GM12878 (cell line): ENCODE data around the gene FBXL19. TPM values are rescaled to one million over a fixed set of nuclear protein-coding genes. Genes with fewer than 3 reads are reported as not detected.

ENCODE experiments used
- ATAC-seq: fragments of 200-7000 bp; cut with Tn5 transposase; 3 replicates; pipeline ENCODE4 v1.9.1; 2020; ENCODE audit warnings: mild to moderate bottlenecking, moderate library complexity
- BruUV-seq: library from RNA; stranded (reverse); fragments of 400-500 nt; replicated peaks from 2 replicates; lab custom pipeline; 2021; lab: Mats Ljungman, UMichigan
- CTCF ChIA-PET: fragments of 300-600 bp; sonication (Branson Sonifier 250); formaldehyde crosslinking; extraction: SDS; loops from one replicate; lab custom pipeline; 2021; ENCODE audit warnings: inconsistent platforms; lab: Yijun Ruan, JAX
- POLR2A ChIA-PET: fragments of 350-600 bp; formaldehyde crosslinking; extraction: SDS; loops from one replicate; lab custom pipeline; 2021; ENCODE audit warnings: inconsistent platforms; lab: Charles Lee
- RAD21 ChIA-PET: fragments of 300-600 bp; sonication (Branson Sonifier 250); formaldehyde crosslinking; loops from one replicate; lab custom pipeline; 2023; ENCODE audit warnings: antibody characterized with exemption; ENCODE audit not compliant: unreplicated experiment; lab: Charles Lee
- SMC1A ChIA-PET: fragments of 300-600 bp; sonication (Branson Sonifier 250); formaldehyde crosslinking; loops from one replicate; lab custom pipeline; 2023; ENCODE audit not compliant: unreplicated experiment, uncharacterized antibody; lab: Charles Lee
- DNase-seq: peaks from one replicate; pipeline ENCODE4 v3.0.0-alpha.2; 2011; ENCODE audit warnings: low read depth, low spot score
- FAIRE-seq: peaks from 3 replicates; lab custom pipeline; 2011; peaks lifted over from hg19 to GRCh38; lab: Jason Lieb, UNC
- H2AFZ ChIP-seq: 2 replicates; pipeline ENCODE4 v1.6.0; 2011; ENCODE audit warnings: low read depth, low read length, control low read depth; ENCODE audit not compliant: control insufficient read depth
- H3K27ac ChIP-seq: 2 replicates; pipeline ENCODE4 v1.5.1; 2011; ENCODE audit warnings: control low read depth; ENCODE audit not compliant: control insufficient read depth, insufficient read depth
- H3K27me3 ChIP-seq, 2 experiments: replicated peaks in 1 of 2; 2 replicates each; pipeline versions ENCODE4 v1.6.0 to v1.6.1; 2011; ENCODE audit warnings: low read length in 1 of 2; ENCODE audit not compliant: control insufficient read depth in 2 of 2, insufficient read depth in 2 of 2
- H3K36me3 ChIP-seq, 2 experiments: 2 replicates each; pipeline ENCODE4 v1.5.1; 2011; ENCODE audit warnings: low read length in 1 of 2; ENCODE audit not compliant: control insufficient read depth in 2 of 2, insufficient read depth in 2 of 2
- H3K4me1 ChIP-seq: 2 replicates; pipeline ENCODE4 v1.6.1; 2011; ENCODE audit warnings: mild to moderate bottlenecking, low read length, moderate library complexity, mixed read lengths; ENCODE audit not compliant: control insufficient read depth, insufficient read depth
- H3K4me2 ChIP-seq: 2 replicates; pipeline ENCODE4 v1.6.0; 2011; ENCODE audit warnings: control low read depth; ENCODE audit not compliant: control insufficient read depth, insufficient read depth
- H3K4me3 ChIP-seq: fragments of 200-600 bp; sonication (generic); 2 replicates; pipeline ENCODE4 v1.5.1; 2016
- H3K79me2 ChIP-seq: 2 replicates; pipeline ENCODE4 v1.6.0; 2011; ENCODE audit warnings: low read length; ENCODE audit not compliant: control insufficient read depth, insufficient read depth
- H3K9ac ChIP-seq: 2 replicates; pipeline ENCODE4 v1.8.0; 2011; ENCODE audit warnings: low read length, control low read depth, mixed read lengths; ENCODE audit not compliant: control insufficient read depth, insufficient read depth
- H3K9me3 ChIP-seq: replicated peaks from 3 replicates; pipeline ENCODE4 v1.5.1; 2011; ENCODE audit warnings: mild to moderate bottlenecking, low read length; ENCODE audit not compliant: control insufficient read depth, insufficient read depth
- H4K20me1 ChIP-seq: 2 replicates; pipeline ENCODE4 v1.6.0; 2011; ENCODE audit not compliant: control insufficient read depth, insufficient read depth
- CREM ChIP-seq: IDR thresholded peaks from 2 replicates; pipeline ENCODE4 v1.6.1; 2014; ENCODE audit warnings: antibody characterized with exemption, low read depth
- HCFC1 ChIP-seq: fragments of 150-350 bp; IDR thresholded peaks from 2 replicates; pipeline ENCODE4 v1.6.1; 2014; ENCODE audit warnings: low read length
- MAX ChIP-seq: IDR thresholded peaks from 2 replicates; pipeline ENCODE4 v1.6.1; 2012; ENCODE audit warnings: low read depth, low read length, improper control_type of control experiment
- NFYA ChIP-seq: IDR thresholded peaks from 2 replicates; pipeline ENCODE4 v1.6.1; 2011; ENCODE audit warnings: low read depth, mild to moderate bottlenecking, low read length, improper control_type of control experiment, borderline replicate concordance
- NKRF ChIP-seq: fragments of 450-650 bp; conservative IDR thresholded peaks from 2 replicates; pipeline ENCODE4 v1.6.1; 2017; ENCODE audit warnings: mild to moderate bottlenecking, moderate library complexity
- PML ChIP-seq: IDR thresholded peaks from 2 replicates; pipeline ENCODE4 v1.6.1; 2012; ENCODE audit warnings: low read length, inconsistent platforms
- RAD51 ChIP-seq: fragments of 450-650 bp; IDR thresholded peaks from 2 replicates; pipeline ENCODE4 v1.6.1; 2016; ENCODE audit warnings: moderate library complexity, mild to moderate bottlenecking, inconsistent platforms
- STAT1 ChIP-seq: fragments of 450-650 bp; conservative IDR thresholded peaks from 2 replicates; pipeline ENCODE4 v1.6.1; 2014; ENCODE audit warnings: antibody characterized with exemption, mild to moderate bottlenecking
- ZNF622 ChIP-seq: fragments of 450-650 bp; IDR thresholded peaks from 2 replicates; pipeline ENCODE4 v1.6.1; 2017; ENCODE audit warnings: mild to moderate bottlenecking, inconsistent platforms
- ZSCAN29 ChIP-seq: fragments of 450-650 bp; IDR thresholded peaks from 2 replicates; pipeline ENCODE4 v1.6.1; 2017; ENCODE audit warnings: mild to moderate bottlenecking, moderate library complexity
- WGBS: methylation state at CpG from one replicate; pipeline ENCODE4 v1.1.6; 2016; ENCODE audit warnings: low lambda C conversion rate; ENCODE audit not compliant: insufficient replicate concordance, insufficient coverage; ENCODE audit errors: missing lambda C conversion rate; 5-methylcytosine and 5-hydroxymethylcytosine counted together
- in situ Hi-C: fragments of 300-500 bp; cut with MboI; formaldehyde crosslinking; loops from 9 replicates; pipeline ENCODE4 v1.14.3; 2018; ENCODE audit warnings: mixed read lengths
- intact Hi-C: fragments of 100-400 bp; cut with micrococcal nuclease; formaldehyde crosslinking; loops from one replicate; pipeline ENCODE4 v1.14.2; 2022; ENCODE audit not compliant: unreplicated experiment
- polyA plus RNA-seq, 11 experiments: library from polyadenylated mRNA; depleted of rRNA in 4 of 11; unstranded in 6 of 11; stranded (reverse) in 5 of 11; fragments of >200 nt; fragmentation: Nextera tagmentation in 4 of 11; fragmentation: Illumina TruSeq in 1 of 11; extraction: Ambion mirVana in 4 of 11; extraction: Trizol in 1 of 11; gene quantifications; 1 replicate in 1 of 11; 2 replicates in 10 of 11; pipeline versions ENCODE4 v1.2.1 to v1.2.3, GENCODE V29; 2011 to 2016; ENCODE audit warnings: inconsistent platforms in 2 of 11, missing spikeins in 2 of 11, low read depth in 1 of 11
- total RNA-seq, 4 experiments: library from RNA; depleted of rRNA in 3 of 4; stranded (reverse); fragments of >200 nt in 3 of 4; fragmentation: Illumina TruSeq in 1 of 4; extraction: Trizol in 1 of 4; gene quantifications; 2 replicates each; pipeline versions ENCODE4 v1.2.1 to v1.2.3, GENCODE V29; 2013 to 2021

Gene FBXL19
- total and polyA plus RNA-seq, 10 of the 15 experiments (the other 5 are each of a cell fraction or from before 2014, with no cell fraction given) = 0.02 to 32.1 (median 6.8) TPM; not detected in 1

GRCh38 chr16:30930160-30930571 is 6.8 kb downstream of the FBXL19 start:
- no peak overlapping the region for H2AFZ ChIP-seq
- H3K27me3 ChIP-seq = no peaks in the 10 kb centered on the region
- 98% methylated on average over 33 of the region's 35 CpGs for WGBS
- H3K79me2 ChIP-seq = peaks cover 2% of the 10 kb centered on the region; the same call in 1 of the 2 replicates
- 0 out of 2 replicates have a peak, but pooled peaks cover 1% of the 10 kb centered on the region for H3K4me1 ChIP-seq
- H3K9me3 ChIP-seq = no peaks in the 10 kb centered on the region
- BruUV-seq = no TSS peak
- H3K27ac ChIP-seq = no peak overlapping the region
- DNase-seq (no peak), FAIRE-seq (no peak), ATAC-seq (no peak)
- no peak overlapping the region for H3K4me2 ChIP-seq
- intact Hi-C loops (no loop called here), in situ Hi-C loops (no loop called here)
- SMC1A ChIA-PET = no interaction called here
- peaks cover 0 to 13% of the 10 kb centered on the region in 2 experiments for H3K36me3 ChIP-seq
- TF ChIP-seq STAT1 (no peak), ZNF622 (no peak), NKRF (no peak), CREM (no peak), PML (no peak), HCFC1 (no peak), RAD51 (no peak), ZSCAN29 (no peak), MAX (no peak), NFYA (no peak)
- CTCF ChIA-PET = no interaction called here
- POLR2A ChIA-PET = no interaction called here
- no peak overlapping the region for H3K9ac ChIP-seq
- RAD21 ChIA-PET = no interaction called here
- H4K20me1 ChIP-seq = no peaks in the 10 kb centered on the region
- no peak overlapping the region for H3K4me3 ChIP-seq
